Liver (tissue), 9 donors: ENCODE measurements around the gene APP. TPM values are rescaled to one million over a fixed set of nuclear protein-coding genes. Genes with fewer than 3 reads are reported as not detected.

Source experiments
- DNase-seq: peaks from one replicate; pipeline ENCODE4 v3.0.0-alpha.2; 2017; ENCODE audit warnings: low spot score
- H3K27ac ChIP-seq, 2 donors: one replicate each; pipeline ENCODE4 v1.7.0; 2013; ENCODE audit warnings: inconsistent platforms in 2 of 2, low read length in 2 of 2, control low read depth in 1 of 2, low read depth in 1 of 2, mild to moderate bottlenecking in 1 of 2
- H3K27me3 ChIP-seq, 4 donors: one replicate each; pipeline versions ENCODE4 v1.6.1 to v1.7.0; 2013; ENCODE audit warnings: low read length in 3 of 4, inconsistent platforms in 1 of 4, mild to moderate bottlenecking in 1 of 4, moderate library complexity in 1 of 4; ENCODE audit not compliant: control insufficient read depth in 4 of 4, insufficient read depth in 4 of 4
- H3K36me3 ChIP-seq, 4 donors: one replicate each; pipeline versions ENCODE4 v1.6.1 to v1.7.0; 2013; ENCODE audit warnings: low read length in 3 of 4, mild to moderate bottlenecking in 3 of 4, low read depth in 1 of 4, moderate library complexity in 1 of 4; ENCODE audit not compliant: control insufficient read depth in 4 of 4, insufficient read depth in 3 of 4
- H3K4me1 ChIP-seq, 4 donors: one replicate each; pipeline versions ENCODE4 v1.6.1 to v1.7.0; 2013; ENCODE audit warnings: low read length in 3 of 4, mild to moderate bottlenecking in 3 of 4, moderate library complexity in 1 of 4; ENCODE audit not compliant: control insufficient read depth in 4 of 4, insufficient read depth in 4 of 4
- H3K4me3 ChIP-seq, 3 donors: one replicate each; pipeline versions ENCODE4 v1.6.1 to v1.7.0; 2013; ENCODE audit warnings: low read length in 3 of 3, control low read depth in 1 of 3, low read depth in 1 of 3, mild to moderate bottlenecking in 1 of 3
- H3K9ac ChIP-seq, 2 donors: one replicate each; pipeline ENCODE4 v1.7.0; 2013; ENCODE audit warnings: low read length in 2 of 2, mild to moderate bottlenecking in 2 of 2, moderate library complexity in 2 of 2, control low read depth in 1 of 2, low read depth in 1 of 2
- H3K9me3 ChIP-seq, 4 donors: one replicate each; pipeline versions ENCODE4 v1.6.1 to v1.7.0; 2013; ENCODE audit warnings: low read length in 3 of 4; ENCODE audit not compliant: control insufficient read depth in 4 of 4
- ATF3 ChIP-seq: IDR thresholded peaks from 2 replicates; pipeline ENCODE4 v1.6.1; 2016; ENCODE audit warnings: antibody characterized with exemption
- EGR1 ChIP-seq, 2 donors: IDR thresholded peaks; 2 replicates each; pipeline ENCODE4 v1.6.1; 2016 to 2018; ENCODE audit warnings: antibody characterized with exemption in 2 of 2, low read depth in 2 of 2
- FOXA1 ChIP-seq: IDR thresholded peaks from 2 replicates; pipeline ENCODE4 v1.6.1; 2016; ENCODE audit warnings: antibody characterized with exemption
- GABPA ChIP-seq, 2 donors: IDR thresholded peaks in 1 of 2; conservative IDR thresholded peaks in 1 of 2; 2 replicates each; pipeline ENCODE4 v1.6.1; 2016; ENCODE audit warnings: antibody characterized with exemption in 2 of 2, mild to moderate bottlenecking in 1 of 2, moderate library complexity in 1 of 2
- HNF4A ChIP-seq, 2 donors: conservative IDR thresholded peaks; 2 replicates each; pipeline ENCODE4 v1.6.1; 2016; ENCODE audit warnings: antibody characterized with exemption in 2 of 2, mild to moderate bottlenecking in 2 of 2
- HNF4G ChIP-seq: IDR thresholded peaks from 2 replicates; pipeline ENCODE4 v1.6.1; 2016; ENCODE audit warnings: antibody characterized with exemption
- JUND ChIP-seq, 2 donors: IDR thresholded peaks; 2 replicates each; pipeline ENCODE4 v1.6.1; 2016; ENCODE audit warnings: antibody characterized with exemption in 2 of 2
- MAX ChIP-seq: IDR thresholded peaks from 2 replicates; pipeline ENCODE4 v1.6.1; 2016; ENCODE audit warnings: antibody characterized with exemption
- NR2F2 ChIP-seq: IDR thresholded peaks from 2 replicates; pipeline ENCODE4 v1.6.1; 2016; ENCODE audit warnings: antibody characterized with exemption
- RAD21 ChIP-seq, 2 donors: IDR thresholded peaks; 2 replicates each; pipeline ENCODE4 v1.6.1; 2016; ENCODE audit warnings: antibody characterized with exemption in 2 of 2, mild to moderate bottlenecking in 2 of 2
- REST ChIP-seq: IDR thresholded peaks from 2 replicates; pipeline ENCODE4 v1.6.1; 2016; ENCODE audit warnings: antibody characterized with exemption, mild to moderate bottlenecking
- RXRA ChIP-seq, 2 donors: IDR thresholded peaks; 2 replicates each; pipeline ENCODE4 v1.6.1; 2017 to 2018; ENCODE audit warnings: antibody characterized with exemption in 2 of 2, mild to moderate bottlenecking in 1 of 2
- SP1 ChIP-seq: IDR thresholded peaks from 2 replicates; pipeline ENCODE4 v1.6.1; 2018; ENCODE audit warnings: antibody characterized with exemption, mild to moderate bottlenecking
- TAF1 ChIP-seq: conservative IDR thresholded peaks from 2 replicates; pipeline ENCODE4 v1.6.1; 2016; ENCODE audit warnings: antibody characterized with exemption, mild to moderate bottlenecking
- YY1 ChIP-seq: IDR thresholded peaks from 2 replicates; pipeline ENCODE4 v1.6.1; 2016; ENCODE audit warnings: antibody characterized with exemption, mild to moderate bottlenecking
- WGBS: extraction: QIAGEN DNeasy Blood & Tissue Kit; methylation state at CpG from one replicate; pipeline ENCODE4 v1.1.7; 2013; 5-methylcytosine and 5-hydroxymethylcytosine counted together
- polyA plus RNA-seq, 2 donors: library from polyadenylated mRNA; stranded (reverse) in 1 of 2; unstranded in 1 of 2; fragments of 200-250 nt in 1 of 2; fragments of >200 nt in 1 of 2; fragmentation: Nextera tagmentation in 1 of 2; extraction: Ambion mirVana in 1 of 2; gene quantifications; one replicate each; pipeline versions ENCODE4 v1.2.1 to v1.2.3, GENCODE V29; 2013 to 2015
- total RNA-seq, 2 donors: library from RNA; depleted of rRNA; stranded (reverse); fragments of >200 nt; gene quantifications; one replicate each; pipeline ENCODE4 v1.2.3, GENCODE V29; 2014
- TF ChIP-seq, protein P1 (sequence below): fragments of 150-350 bp; IDR thresholded peaks from 2 replicates; pipeline ENCODE4 v1.5.1; 2017; ENCODE audit warnings: improper control_type of control experiment, low read depth, low read length; ENCODE audit not compliant: missing input control
- donor health status: healthy.
- donor health status: healthy.
- donor health status: healthy.
- donor health status: healthy.
- donor health status: healthy.

Gene APP
- total and polyA plus RNA-seq, 4 donors: 24.9 to 201 (median 111) TPM

DNA sequence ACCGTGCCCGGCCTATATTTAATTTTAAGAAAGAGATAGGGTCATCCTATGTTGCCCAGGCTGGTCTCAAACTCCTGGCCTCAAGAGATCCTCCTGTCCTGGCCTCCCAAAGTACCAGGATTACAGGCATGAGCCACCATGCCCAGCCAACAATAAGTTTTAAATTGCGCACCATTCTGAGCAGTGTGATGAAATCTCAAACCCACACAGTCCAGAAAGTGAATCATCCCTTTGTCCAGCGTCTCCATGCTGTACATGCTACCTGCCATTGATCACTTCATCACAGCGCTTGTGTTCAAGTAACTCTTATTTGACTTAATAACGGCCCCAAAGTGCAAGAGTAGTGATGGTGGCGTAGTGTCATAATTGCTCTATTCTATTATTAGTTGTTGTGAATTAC, 75.4 kb downstream of the APP start:
- H3K9me3 ChIP-seq: no peaks in the 10 kb centered on the region
- DNase-seq: no peak
- TF ChIP-seq MAX (no peak), JUND (IDR thresholded peaks at IDR 0.05) (no peak), FOXA1 (no peak), ATF3 (no peak)
- TF ChIP-seq, protein P1, sequence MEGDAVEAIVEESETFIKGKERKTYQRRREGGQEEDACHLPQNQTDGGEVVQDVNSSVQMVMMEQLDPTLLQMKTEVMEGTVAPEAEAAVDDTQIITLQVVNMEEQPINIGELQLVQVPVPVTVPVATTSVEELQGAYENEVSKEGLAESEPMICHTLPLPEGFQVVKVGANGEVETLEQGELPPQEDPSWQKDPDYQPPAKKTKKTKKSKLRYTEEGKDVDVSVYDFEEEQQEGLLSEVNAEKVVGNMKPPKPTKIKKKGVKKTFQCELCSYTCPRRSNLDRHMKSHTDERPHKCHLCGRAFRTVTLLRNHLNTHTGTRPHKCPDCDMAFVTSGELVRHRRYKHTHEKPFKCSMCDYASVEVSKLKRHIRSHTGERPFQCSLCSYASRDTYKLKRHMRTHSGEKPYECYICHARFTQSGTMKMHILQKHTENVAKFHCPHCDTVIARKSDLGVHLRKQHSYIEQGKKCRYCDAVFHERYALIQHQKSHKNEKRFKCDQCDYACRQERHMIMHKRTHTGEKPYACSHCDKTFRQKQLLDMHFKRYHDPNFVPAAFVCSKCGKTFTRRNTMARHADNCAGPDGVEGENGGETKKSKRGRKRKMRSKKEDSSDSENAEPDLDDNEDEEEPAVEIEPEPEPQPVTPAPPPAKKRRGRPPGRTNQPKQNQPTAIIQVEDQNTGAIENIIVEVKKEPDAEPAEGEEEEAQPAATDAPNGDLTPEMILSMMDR: no peak
- H3K36me3 ChIP-seq: no peaks in the 10 kb centered on the region
- no peak overlapping the region for H3K9ac ChIP-seq
- H3K27me3 ChIP-seq: no peaks in the 10 kb centered on the region
- H3K27ac ChIP-seq: no peak overlapping the region
- no peak overlapping the region for H3K4me3 ChIP-seq
- WGBS: 97% methylated on average over 7 of the region's 7 CpGs
- no peaks in the 10 kb centered on the region for H3K4me1 ChIP-seq

- WGBS: 71% methylated on average over 3 of the region's 3 CpGs
- no peak overlapping the region for H3K9ac ChIP-seq
- H3K27me3 ChIP-seq: no peaks in the 10 kb centered on the region
- DNase-seq: no peak
- H3K4me3 ChIP-seq: no peak overlapping the region
- H3K4me1 ChIP-seq: peaks cover 0 to 1% (median 0%) of the 10 kb centered on the region in 4 donors
- TF ChIP-seq FOXA1 (no peak), NR2F2 (no peak), ATF3 (no peak), GABPA (IDR thresholded peaks at IDR 0.05 in 1 of 2, conservative IDR thresholded peaks at IDR 0.05 in 1 of 2) (no peak), EGR1 (IDR thresholded peaks at IDR 0.05; ENCODE audit: low read depth in 2 of 2) (no peak), HNF4G (no peak), JUND (IDR thresholded peaks at IDR 0.05) (no peak), YY1 (no peak)
- TF ChIP-seq, protein P1: no peak
- no peaks in the 10 kb centered on the region for H3K9me3 ChIP-seq
- H3K27ac ChIP-seq: no peak overlapping the region
- peaks cover 0 to 14% (median 2%) of the 10 kb centered on the region in 4 donors for H3K36me3 ChIP-seq
Observed at GRCh38 chr21:26093122-26093521, 77.4 kb downstream of the APP start.

- TF ChIP-seq REST (no peak), RXRA (IDR thresholded peaks at IDR 0.05) (no peak), ATF3 (no peak), YY1 (no peak), RAD21 (IDR thresholded peaks at IDR 0.05) (no peak), NR2F2 (no peak), SP1 (no peak), TAF1 (no peak), HNF4A (conservative IDR thresholded peaks at IDR 0.05) (no peak), MAX (no peak)
- whole genome bisulfite sequencing: 93% methylated on average over 5 of the region's 5 CpGs
Observed at GRCh38 chr21:26091480-26092018, 79.0 kb downstream of the APP start.

More at GRCh38 chr21:26091480-26092018, 79.0 kb downstream of the APP start:
- no peak for DNase-seq
- H3K9ac ChIP-seq: no peak overlapping the region
- no peak overlapping the region for H3K27ac ChIP-seq
- H3K9me3 ChIP-seq: no peaks in the 10 kb centered on the region
- H3K27me3 ChIP-seq: no peaks in the 10 kb centered on the region
- H3K4me3 ChIP-seq: no peak overlapping the region
- peaks cover 0 to 1% (median 0%) of the 10 kb centered on the region in 4 donors for H3K4me1 ChIP-seq
- H3K36me3 ChIP-seq: peaks cover 0 to 14% (median 2%) of the 10 kb centered on the region in 4 donors
